ENCODE results near the gene TRIM2. TPM values are rescaled to one million over a fixed set of nuclear protein-coding genes. Genes with fewer than 3 reads are reported as not detected.

TRIM2 gene
- polyA plus RNA-seq, 3 donors, result 0.50 to 0.96 (median 0.76) TPM

DNA sequence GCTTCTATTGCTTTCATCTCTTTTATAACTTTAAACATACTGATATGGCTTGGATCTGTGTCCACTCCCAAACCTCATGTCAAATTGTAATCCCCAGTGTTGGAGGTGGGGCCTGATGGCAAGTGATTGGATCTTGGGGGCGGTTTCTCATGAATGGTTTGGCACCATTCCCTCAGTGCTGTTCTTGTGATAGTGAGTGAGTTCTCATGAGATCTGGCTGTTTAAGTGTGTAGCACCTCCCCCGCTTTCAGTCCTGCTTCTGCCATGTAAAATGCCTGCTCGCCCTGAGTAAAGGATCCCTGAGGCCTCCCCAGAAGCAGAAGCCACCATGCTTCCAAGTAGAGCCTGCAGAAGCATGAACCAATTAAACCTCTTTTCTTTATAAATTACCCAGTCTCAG lies 157.9 kb downstream of the TRIM2 start:
- no peaks in the 10 kb centered on the region for H3K27me3 ChIP-seq (ENCODE audit: control insufficient read depth in 2 of 2, insufficient read depth in 2 of 2, low read length in 2 of 2)
- Mint-ChIP-seq H3K27ac (no peak overlapping the region), H3K36me3 (peaks cover 34 to 56% of the 10 kb centered on the region in 2 donors), H3K27me3 (ENCODE audit: low read depth in 3 of 3) (no peaks in the 10 kb centered on the region), H3K4me3 (no peak overlapping the region), H3K9me3 (peaks cover 0 to 4% (median 0%) of the 10 kb centered on the region in 7 donors), H3K4me1 (peaks cover 5% of the 10 kb centered on the region)
- no peak overlapping the region for H3K27ac ChIP-seq (ENCODE audit: low read depth in 1 of 2, low read length in 2 of 2)
- intact Hi-C loops (cut with micrococcal nuclease), result no loop called here
- no peak for DNase-seq
- peaks cover 0 to 16% of the 10 kb centered on the region in 2 donors for H3K36me3 ChIP-seq (replicated peaks in 1 of 2; ENCODE audit: control insufficient read depth in 1 of 2, insufficient read depth in 2 of 2, low read length in 2 of 2)
- TF ChIP-seq, protein P1, sequence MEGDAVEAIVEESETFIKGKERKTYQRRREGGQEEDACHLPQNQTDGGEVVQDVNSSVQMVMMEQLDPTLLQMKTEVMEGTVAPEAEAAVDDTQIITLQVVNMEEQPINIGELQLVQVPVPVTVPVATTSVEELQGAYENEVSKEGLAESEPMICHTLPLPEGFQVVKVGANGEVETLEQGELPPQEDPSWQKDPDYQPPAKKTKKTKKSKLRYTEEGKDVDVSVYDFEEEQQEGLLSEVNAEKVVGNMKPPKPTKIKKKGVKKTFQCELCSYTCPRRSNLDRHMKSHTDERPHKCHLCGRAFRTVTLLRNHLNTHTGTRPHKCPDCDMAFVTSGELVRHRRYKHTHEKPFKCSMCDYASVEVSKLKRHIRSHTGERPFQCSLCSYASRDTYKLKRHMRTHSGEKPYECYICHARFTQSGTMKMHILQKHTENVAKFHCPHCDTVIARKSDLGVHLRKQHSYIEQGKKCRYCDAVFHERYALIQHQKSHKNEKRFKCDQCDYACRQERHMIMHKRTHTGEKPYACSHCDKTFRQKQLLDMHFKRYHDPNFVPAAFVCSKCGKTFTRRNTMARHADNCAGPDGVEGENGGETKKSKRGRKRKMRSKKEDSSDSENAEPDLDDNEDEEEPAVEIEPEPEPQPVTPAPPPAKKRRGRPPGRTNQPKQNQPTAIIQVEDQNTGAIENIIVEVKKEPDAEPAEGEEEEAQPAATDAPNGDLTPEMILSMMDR (IDR thresholded peaks at IDR 0.05), result no peak
- no peaks in the 10 kb centered on the region for H3K79me2 ChIP-seq (ENCODE audit: insufficient read depth, low read length)
- H3K4me2 ChIP-seq (replicated peaks; ENCODE audit: extremely low read depth, low read length, poor library complexity, severe bottlenecking), result no peak overlapping the region
- no peaks in the 10 kb centered on the region for H3K9me3 ChIP-seq (replicated peaks in 1 of 2; ENCODE audit: control insufficient read depth in 1 of 2, insufficient read depth in 1 of 2, low read length in 2 of 2)
- H4K20me1 ChIP-seq (ENCODE audit: insufficient read depth, low read length), result no peaks in the 10 kb centered on the region
- H3K4me1 ChIP-seq (ENCODE audit: control insufficient read depth in 1 of 2, insufficient read depth in 2 of 2, low read length in 2 of 2), result no peaks in the 10 kb centered on the region
- H2AFZ ChIP-seq (ENCODE audit: insufficient read depth, low read depth, low read length, poor library complexity, severe bottlenecking), result no peak overlapping the region
- no peak overlapping the region for H3K4me3 ChIP-seq (replicated peaks in 1 of 3; ENCODE audit: low read depth in 2 of 3, low read length in 3 of 3)
- WGBS (ENCODE audit: insufficient coverage), result 95% methylated on average over 3 of the region's 3 CpGs
- H3K9ac ChIP-seq (ENCODE audit: insufficient read depth, low read length, poor library complexity, severe bottlenecking), result no peak overlapping the region

DNA sequence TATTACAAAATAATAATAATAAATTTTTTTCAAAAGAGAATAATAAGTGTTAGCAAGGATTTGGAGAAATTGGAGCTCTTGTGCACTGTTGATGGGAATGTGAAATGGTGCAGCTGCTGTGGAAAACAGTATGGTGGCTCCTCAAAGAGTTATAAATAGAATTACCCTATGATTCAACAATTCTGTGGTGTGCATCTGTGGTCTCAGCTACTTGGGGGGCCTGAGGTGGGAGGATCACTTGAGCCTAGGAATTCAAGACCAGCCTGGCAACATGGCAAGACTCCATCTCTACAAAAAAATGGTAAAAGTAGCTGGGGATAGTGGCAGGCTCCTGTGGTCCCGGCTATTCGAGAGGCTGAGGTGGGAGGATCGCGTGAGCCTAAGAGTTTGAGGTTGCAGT lies 159.8 kb downstream of the TRIM2 start:
- peaks cover 40 to 58% of the 10 kb centered on the region in 2 donors for H3K36me3 Mint-ChIP-seq
- no peak overlapping the region for H3K27ac Mint-ChIP-seq
- peaks cover 0 to 4% (median 0%) of the 10 kb centered on the region in 7 donors for H3K9me3 Mint-ChIP-seq
- H2AFZ ChIP-seq (ENCODE audit: insufficient read depth, low read depth, low read length, poor library complexity, severe bottlenecking), result no peak overlapping the region
- TF ChIP-seq, protein P1 (IDR thresholded peaks at IDR 0.05), result no peak
- WGBS (ENCODE audit: insufficient coverage), result 96% methylated on average over 4 of the region's 4 CpGs
- no peak overlapping the region for H3K27ac ChIP-seq (ENCODE audit: low read depth in 1 of 2, low read length in 2 of 2)
- no peaks in the 10 kb centered on the region for H3K27me3 ChIP-seq (ENCODE audit: control insufficient read depth in 2 of 2, insufficient read depth in 2 of 2, low read length in 2 of 2)
- H3K4me3 ChIP-seq (replicated peaks in 1 of 3; ENCODE audit: low read depth in 2 of 3, low read length in 3 of 3), result no peak overlapping the region
- intact Hi-C loops (cut with micrococcal nuclease), result no loop called here
- no peak overlapping the region for H3K9ac ChIP-seq (ENCODE audit: insufficient read depth, low read length, poor library complexity, severe bottlenecking)
- H3K36me3 ChIP-seq (replicated peaks in 1 of 2; ENCODE audit: control insufficient read depth in 1 of 2, insufficient read depth in 2 of 2, low read length in 2 of 2), result peaks cover 0 to 32% of the 10 kb centered on the region in 2 donors
- H3K27me3 Mint-ChIP-seq (ENCODE audit: low read depth in 3 of 3), result no peaks in the 10 kb centered on the region
- no peaks in the 10 kb centered on the region for H3K9me3 ChIP-seq (replicated peaks in 1 of 2; ENCODE audit: control insufficient read depth in 1 of 2, insufficient read depth in 1 of 2, low read length in 2 of 2)
- H3K4me3 Mint-ChIP-seq, result no peak overlapping the region
- no peak for DNase-seq
- H3K4me1 Mint-ChIP-seq, result peaks cover 5% of the 10 kb centered on the region
- H3K4me1 ChIP-seq (ENCODE audit: control insufficient read depth in 1 of 2, insufficient read depth in 2 of 2, low read length in 2 of 2), result no peaks in the 10 kb centered on the region
- no peaks in the 10 kb centered on the region for H3K79me2 ChIP-seq (ENCODE audit: insufficient read depth, low read length)
- H4K20me1 ChIP-seq (ENCODE audit: insufficient read depth, low read length), result no peaks in the 10 kb centered on the region
- no peak overlapping the region for H3K4me2 ChIP-seq (replicated peaks; ENCODE audit: extremely low read depth, low read length, poor library complexity, severe bottlenecking)

All from CD14-positive monocyte (primary cell).